H9 (cell line): ENCODE measurements around the gene FADD. TPM values are rescaled to one million over a fixed set of nuclear protein-coding genes. Genes with fewer than 3 reads are reported as not detected.

ENCODE experiments used
- DNase-seq: peaks from one replicate; pipeline ENCODE4 v3.0.0-alpha.2; 2017
- H2AFZ ChIP-seq: one replicate; pipeline ENCODE4 v1.6.1; 2013; ENCODE audit warnings: mild to moderate bottlenecking, low read length, control low read depth, moderate library complexity
- H2AK5ac ChIP-seq: 2 replicates; pipeline ENCODE4 v1.6.1; 2013; ENCODE audit warnings: low read length, control low read depth, mixed read lengths; ENCODE audit not compliant: insufficient read length
- H2BK120ac ChIP-seq: one replicate; pipeline ENCODE4 v1.6.1; 2013; ENCODE audit warnings: low read depth, mild to moderate bottlenecking, low read length, control low read depth, inconsistent platforms; ENCODE audit not compliant: poor library complexity, severe bottlenecking
- H2BK12ac ChIP-seq: 2 replicates; pipeline ENCODE4 v1.6.1; 2013; ENCODE audit warnings: low read length, control low read depth, mixed read lengths, low read depth; ENCODE audit not compliant: insufficient read length
- H2BK15ac ChIP-seq: 2 replicates; pipeline ENCODE4 v1.6.1; 2013; ENCODE audit warnings: low read depth, low read length, control low read depth
- H2BK20ac ChIP-seq: one replicate; pipeline ENCODE4 v1.6.1; 2013; ENCODE audit warnings: low read depth, mild to moderate bottlenecking, low read length, control low read depth, inconsistent platforms; ENCODE audit not compliant: poor library complexity, severe bottlenecking
- H2BK5ac ChIP-seq: 2 replicates; pipeline ENCODE4 v1.6.1; 2013; ENCODE audit warnings: low read length, control low read depth, mixed read lengths; ENCODE audit not compliant: insufficient read length
- H3K14ac ChIP-seq: 2 replicates; pipeline ENCODE4 v1.6.1; 2013; ENCODE audit warnings: low read length, control low read depth; ENCODE audit not compliant: insufficient read depth
- H3K18ac ChIP-seq: 2 replicates; pipeline ENCODE4 v1.6.1; 2013; ENCODE audit warnings: low read depth, mild to moderate bottlenecking, mixed read lengths, low read length, control low read depth; ENCODE audit not compliant: insufficient read length
- H3K23ac ChIP-seq: 2 replicates; pipeline ENCODE4 v1.6.1; 2013; ENCODE audit warnings: low read length, control low read depth, mixed read lengths, low read depth; ENCODE audit not compliant: insufficient read length
- H3K23me2 ChIP-seq: 2 replicates; pipeline ENCODE4 v1.6.1; 2013; ENCODE audit warnings: low read depth, mild to moderate bottlenecking, mixed read lengths, low read length, control low read depth; ENCODE audit not compliant: insufficient read length, poor library complexity, severe bottlenecking
- H3K27ac ChIP-seq: 2 replicates; pipeline ENCODE4 v1.5.1; 2013; ENCODE audit warnings: low read length, control low read depth, mixed read lengths, low read depth; ENCODE audit not compliant: insufficient read length
- H3K27me3 ChIP-seq: 2 replicates; pipeline ENCODE4 v1.6.1; 2013; ENCODE audit warnings: low read length, control low read depth, inconsistent platforms; ENCODE audit not compliant: insufficient read depth
- H3K4ac ChIP-seq: 2 replicates; pipeline ENCODE4 v1.6.1; 2013; ENCODE audit warnings: low read depth, mild to moderate bottlenecking, control low read depth, inconsistent platforms, low read length, moderate library complexity
- H3K4me1 ChIP-seq: 2 replicates; pipeline ENCODE4 v1.6.1; 2013; ENCODE audit warnings: low read length, control low read depth, inconsistent platforms; ENCODE audit not compliant: insufficient read depth
- H3K4me2 ChIP-seq: 2 replicates; pipeline ENCODE4 v1.6.1; 2013; ENCODE audit warnings: low read length, control low read depth, mixed read lengths; ENCODE audit not compliant: insufficient read length, insufficient read depth
- H3K56ac ChIP-seq: 2 replicates; pipeline ENCODE4 v1.6.1; 2013; ENCODE audit warnings: low read depth, mild to moderate bottlenecking, mixed read lengths, low read length, control low read depth; ENCODE audit not compliant: insufficient read length
- H3K79me1 ChIP-seq: 2 replicates; pipeline ENCODE4 v1.6.1; 2013; ENCODE audit warnings: low read depth, mild to moderate bottlenecking, moderate library complexity, low read length, control low read depth, inconsistent platforms; ENCODE audit not compliant: insufficient read depth, poor library complexity, severe bottlenecking
- H3K79me2 ChIP-seq: 2 replicates; pipeline ENCODE4 v1.6.1; 2013; ENCODE audit warnings: low read length, control low read depth, inconsistent platforms; ENCODE audit not compliant: insufficient read depth
- H3K9ac ChIP-seq: 2 replicates; pipeline ENCODE4 v1.6.1; 2013; ENCODE audit warnings: low read length, control low read depth, mixed read lengths; ENCODE audit not compliant: insufficient read length; ENCODE audit errors: extremely low read depth
- H3K9me3 ChIP-seq: one replicate; pipeline ENCODE4 v1.6.1; 2013; ENCODE audit warnings: low read depth, low read length, inconsistent platforms; ENCODE audit not compliant: control insufficient read depth
- H3T11ph ChIP-seq: one replicate; pipeline ENCODE4 v1.6.1; 2013; ENCODE audit warnings: mild to moderate bottlenecking, low read length, control low read depth, inconsistent platforms
- H4K20me1 ChIP-seq: one replicate; pipeline ENCODE4 v1.6.1; 2013; ENCODE audit not compliant: control insufficient read depth, insufficient read length, insufficient read depth
- H4K5ac ChIP-seq: 2 replicates; pipeline ENCODE4 v1.6.1; 2013; ENCODE audit warnings: low read depth, mild to moderate bottlenecking, mixed read lengths, low read length, control low read depth; ENCODE audit not compliant: insufficient read length
- H4K8ac ChIP-seq: replicated peaks from 2 replicates; pipeline ENCODE4 v1.6.1; 2013; ENCODE audit warnings: low read length, control low read depth, mixed read lengths, low read depth; ENCODE audit not compliant: insufficient read length
- H4K91ac ChIP-seq: 2 replicates; pipeline ENCODE4 v1.6.1; 2013; ENCODE audit warnings: low read depth, mild to moderate bottlenecking, moderate library complexity, mixed read lengths, low read length, control low read depth; ENCODE audit not compliant: insufficient read length
- H3K27ac Mint-ChIP-seq, 3 experiments: 2 replicates in 2 of 3; 3 replicates in 1 of 3; pipeline ENCODE4 v1.8.0; 2020 to 2021; ENCODE audit warnings: mixed read lengths in 3 of 3, mild to moderate bottlenecking in 1 of 3, moderate library complexity in 1 of 3
- H3K27me3 Mint-ChIP-seq: 2 replicates; pipeline ENCODE4 v1.8.0; 2021; ENCODE audit warnings: low read depth, mild to moderate bottlenecking, moderate library complexity, mixed read lengths
- H3K36me3 Mint-ChIP-seq, 3 experiments: 2 replicates in 2 of 3; 3 replicates in 1 of 3; pipeline ENCODE4 v1.8.0; 2020 to 2021; ENCODE audit warnings: low read depth in 3 of 3, mixed read lengths in 3 of 3; ENCODE audit not compliant: insufficient read depth in 1 of 3
- H3K4me1 Mint-ChIP-seq, 2 experiments: 2 replicates each; pipeline ENCODE4 v1.8.0; 2020; ENCODE audit warnings: mixed read lengths in 2 of 2
- H3K4me3 Mint-ChIP-seq, 2 experiments: 2 replicates in 1 of 2; 3 replicates in 1 of 2; pipeline ENCODE4 v1.8.0; 2020 to 2021; ENCODE audit warnings: mild to moderate bottlenecking in 2 of 2, mixed read lengths in 2 of 2, moderate library complexity in 1 of 2
- H3K9me3 Mint-ChIP-seq, 2 experiments: 2 replicates in 1 of 2; 3 replicates in 1 of 2; pipeline ENCODE4 v1.8.0; 2020; ENCODE audit warnings: mild to moderate bottlenecking in 2 of 2, mixed read lengths in 2 of 2, moderate library complexity in 1 of 2
- CTCF ChIP-seq: fragments of 200-600 bp; sonication (generic); conservative IDR thresholded peaks from 3 replicates; pipeline ENCODE4 v1.8.0; 2021; ENCODE audit warnings: antibody characterized with exemption, mild to moderate bottlenecking
- WGBS: extraction: QIAGEN DNeasy Blood & Tissue Kit; methylation state at CpG from one replicate; pipeline ENCODE4 v1.1.7; 2013; ENCODE audit warnings: missing lambda C conversion rate, low lambda C conversion rate, mixed read lengths; ENCODE audit not compliant: insufficient read length; ENCODE audit errors: extremely low coverage; 5-methylcytosine and 5-hydroxymethylcytosine counted together
- long read RNA-seq: library from polyadenylated mRNA; unstranded; transcript quantifications from one replicate; pipeline ENCODE4 v2.0.0, GENCODE V29; 2020
- total RNA-seq: library from RNA; stranded (reverse); gene quantifications from 2 replicates; pipeline ENCODE4 v1.2.1, GENCODE V29; 2021

FADD gene
- total RNA-seq: 51.1 and 52.2 TPM in 2 replicates
- long read RNA-seq, transcript FADD-201 (2 exons, 1,841 nt): major isoform, 654 of 658 reads
- long read RNA-seq, partial matches to known transcripts: 0 of 658 reads
- long read RNA-seq, other reads (novel, unspliced or antisense): 4 of 658 reads

GRCh38 chr11:70202920-70203750, at the start of gene FADD:
TSS of gene FADD (plus strand) at chr11:70203296. CDS start at chr11:70203460, 164 bp downstream.
- peaks cover 32% of the 10 kb centered on the region in 2 experiments for H3K4me1 Mint-ChIP-seq
- Histone ChIP-seq H4K20me1 (peaks cover 3% of the 10 kb centered on the region), H2AFZ (no peak within 1 kb of the TSS), H2BK120ac (no peak within 1 kb of the TSS), H2BK12ac (peak within 1 kb of the TSS; percentile 47), H4K91ac (no peak within 1 kb of the TSS), H3K23me2 (peaks cover 14% of the 10 kb centered on the region), H3K4me1 (no peaks in the 10 kb centered on the region), H3K27me3 (no peaks in the 10 kb centered on the region), H3T11ph (no peak within 1 kb of the TSS), H4K8ac (no peak within 1 kb of the TSS), H3K4ac (no peak within 1 kb of the TSS), H2BK15ac (no peak within 1 kb of the TSS), H3K56ac (no peak within 1 kb of the TSS), H3K79me1 (peaks cover 9% of the 10 kb centered on the region), H3K9me3 (no peaks in the 10 kb centered on the region), H2BK20ac (no peak within 1 kb of the TSS), H2BK5ac (no peak within 1 kb of the TSS), H2AK5ac (no peak within 1 kb of the TSS), H3K14ac (peak within 1 kb of the TSS; percentile 95), H3K79me2 (peaks cover 17% of the 10 kb centered on the region), H3K23ac (no peak within 1 kb of the TSS), H3K9ac (peak within 1 kb of the TSS; percentile 81), H3K27ac (no peak within 1 kb of the TSS), H3K4me2 (peak within 1 kb of the TSS; percentile 99), H4K5ac (no peak within 1 kb of the TSS), H3K18ac (peak within 1 kb of the TSS; percentile 95)
- peaks cover 2% of the 10 kb centered on the region; the same call in 1 of the 2 replicates for H3K27me3 Mint-ChIP-seq
- peak; percentile 94 for DNase-seq
- H3K9me3 Mint-ChIP-seq: peaks cover 0 to 5% of the 10 kb centered on the region in 2 experiments; a peak in 3 of 5 replicates
- H3K27ac Mint-ChIP-seq: peak within 1 kb of the TSS in 2 of 3 experiments; percentile 94 to 95; a peak in 5 of 7 replicates
- no CpG with 5 or more reads among the region's 91 CpGs for WGBS
- TF ChIP-seq CTCF: no peak
- H3K4me3 Mint-ChIP-seq: peak within 1 kb of the TSS; percentile 87 to 92
- H3K36me3 Mint-ChIP-seq: peaks cover 21 to 37% (median 32%) of the 10 kb centered on the region in 3 experiments
